ENCODE data around the gene CYGB. TPM values are rescaled to one million over a fixed set of nuclear protein-coding genes. Genes with fewer than 3 reads are reported as not detected.

Gene CYGB
- total and polyA plus RNA-seq, 2 of the 13 experiments (the other 11 are each of a cell fraction or from before 2014, with no cell fraction given) = 18.9 to 27.1 TPM

DNA sequence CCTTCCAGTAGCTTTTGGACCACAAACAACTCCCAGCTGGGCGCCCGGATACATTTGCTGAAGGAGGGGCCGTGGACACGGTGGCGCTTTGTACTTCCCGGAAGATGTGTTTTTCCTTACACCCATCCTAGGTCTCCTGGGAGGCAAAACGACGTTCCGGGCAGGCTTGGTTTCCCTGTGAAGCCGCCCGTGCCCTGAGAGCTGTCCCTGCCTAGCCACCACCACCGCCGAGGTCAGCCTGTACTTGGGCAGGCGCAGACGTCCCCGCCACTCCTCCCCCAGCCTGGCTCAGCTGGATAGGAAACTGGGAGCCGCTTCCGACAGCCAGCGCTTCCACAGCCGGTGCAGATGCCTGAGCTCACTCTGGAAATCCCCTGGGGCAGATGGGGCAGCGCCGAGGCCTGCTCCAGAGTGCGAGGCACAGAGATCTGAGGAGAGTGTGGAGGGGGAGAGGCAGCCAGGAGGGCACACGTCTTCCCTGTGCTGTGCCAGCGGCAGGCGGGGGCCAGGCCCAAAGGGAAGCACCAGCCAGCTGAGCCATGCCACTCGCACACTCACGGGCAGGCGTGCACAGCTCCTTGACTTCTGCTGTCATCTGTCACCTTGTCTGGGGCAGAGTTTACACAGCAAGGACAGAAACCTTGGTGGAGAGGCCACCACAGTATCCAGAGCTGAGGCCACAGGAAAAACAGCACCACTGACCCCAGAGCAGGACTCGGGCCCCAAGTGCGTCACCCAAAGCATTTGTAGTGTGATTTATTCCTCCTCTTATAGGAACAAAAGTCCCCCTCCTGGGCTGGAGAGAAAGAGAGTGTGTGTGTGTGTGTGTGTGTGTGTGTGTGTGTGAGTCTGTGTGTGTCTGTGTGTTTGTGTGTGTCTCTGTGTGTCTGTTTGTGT is 39.3 kb downstream of the CYGB start (continued):
- TF ChIP-seq NR2F6 (IDR thresholded peaks at IDR 0.05) = no peak; the same call in 1 of the 2 replicates
- TF ChIP-seq NR2F6 (CRISPR knock-in tag; IDR thresholded peaks at IDR 0.05) = no peak; the same call in 1 of the 2 replicates
- TF ChIP-seq ZBTB3 (CRISPR knock-in tag; IDR thresholded peaks at IDR 0.05; ENCODE audit: borderline replicate concordance, low read depth) = peak; percentile 46; the same call in 1 of the 2 replicates
- TF ChIP-seq POLR2G (IDR thresholded peaks at IDR 0.05; ENCODE audit: low read depth, low read length) = peak; percentile 58
- TF ChIP-seq ZNF383 (CRISPR knock-in tag; IDR thresholded peaks at IDR 0.05; ENCODE audit: borderline replicate concordance) = peak; percentile 92; the same call in 1 of the 2 replicates
- TF ChIP-seq HNRNPK (IDR thresholded peaks at IDR 0.05; ENCODE audit: low read depth, low read length, poor library complexity, severe bottlenecking) = peak; percentile 23
- TF ChIP-seq RFX1 (IDR thresholded peaks at IDR 0.05) = no peak
- no peak for TF ChIP-seq ZNF496 (CRISPR knock-in tag; IDR thresholded peaks at IDR 0.05; ENCODE audit: insufficient replicate concordance)
- TF ChIP-seq ZNF264 (CRISPR knock-in tag; IDR thresholded peaks at IDR 0.05) = no peak
- TF ChIP-seq, protein P1, sequence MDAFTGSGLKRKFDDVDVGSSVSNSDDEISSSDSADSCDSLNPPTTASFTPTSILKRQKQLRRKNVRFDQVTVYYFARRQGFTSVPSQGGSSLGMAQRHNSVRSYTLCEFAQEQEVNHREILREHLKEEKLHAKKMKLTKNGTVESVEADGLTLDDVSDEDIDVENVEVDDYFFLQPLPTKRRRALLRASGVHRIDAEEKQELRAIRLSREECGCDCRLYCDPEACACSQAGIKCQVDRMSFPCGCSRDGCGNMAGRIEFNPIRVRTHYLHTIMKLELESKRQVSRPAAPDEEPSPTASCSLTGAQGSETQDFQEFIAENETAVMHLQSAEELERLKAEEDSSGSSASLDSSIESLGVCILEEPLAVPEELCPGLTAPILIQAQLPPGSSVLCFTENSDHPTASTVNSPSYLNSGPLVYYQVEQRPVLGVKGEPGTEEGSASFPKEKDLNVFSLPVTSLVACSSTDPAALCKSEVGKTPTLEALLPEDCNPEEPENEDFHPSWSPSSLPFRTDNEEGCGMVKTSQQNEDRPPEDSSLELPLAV (CRISPR knock-in tag; conservative IDR thresholded peaks at IDR 0.05; ENCODE audit: low read depth) = no peak
- TF ChIP-seq GTF3A (CRISPR knock-in tag; conservative IDR thresholded peaks at IDR 0.05) = 0 out of 2 replicates have a peak, but pooled peaks have one; percentile 70
- no peak; the same call in 1 of the 2 replicates for TF ChIP-seq ZSCAN31 (CRISPR knock-in tag; IDR thresholded peaks at IDR 0.05; ENCODE audit: low read depth)
- peak; percentile 81; the same call in 1 of the 2 replicates for TF ChIP-seq BRD4 (CRISPR knock-in tag; IDR thresholded peaks at IDR 0.05)
- TF ChIP-seq ZNF614 (CRISPR knock-in tag; IDR thresholded peaks at IDR 0.05; ENCODE audit: borderline replicate concordance) = peak; percentile 58; the same call in 1 of the 2 replicates
- TF ChIP-seq HDAC1 (CRISPR knock-in tag; IDR thresholded peaks at IDR 0.05) = peak; percentile 91
- TF ChIP-seq CBX5 (CRISPR knock-in tag; IDR thresholded peaks at IDR 0.05; ENCODE audit: borderline replicate concordance) = peak; percentile 42; the same call in 1 of the 2 replicates
- TF ChIP-seq, protein P2, sequence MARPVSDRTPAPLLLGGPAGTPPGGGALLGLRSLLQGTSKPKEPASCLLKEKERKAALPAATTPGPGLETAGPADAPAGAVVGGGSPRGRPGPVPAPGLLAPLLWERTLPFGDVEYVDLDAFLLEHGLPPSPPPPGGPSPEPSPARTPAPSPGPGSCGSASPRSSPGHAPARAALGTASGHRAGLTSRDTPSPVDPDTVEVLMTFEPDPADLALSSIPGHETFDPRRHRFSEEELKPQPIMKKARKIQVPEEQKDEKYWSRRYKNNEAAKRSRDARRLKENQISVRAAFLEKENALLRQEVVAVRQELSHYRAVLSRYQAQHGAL (CRISPR knock-in tag; IDR thresholded peaks at IDR 0.05; ENCODE audit: not compliant biosample characterization) = no peak
- TF ChIP-seq, protein P3, sequence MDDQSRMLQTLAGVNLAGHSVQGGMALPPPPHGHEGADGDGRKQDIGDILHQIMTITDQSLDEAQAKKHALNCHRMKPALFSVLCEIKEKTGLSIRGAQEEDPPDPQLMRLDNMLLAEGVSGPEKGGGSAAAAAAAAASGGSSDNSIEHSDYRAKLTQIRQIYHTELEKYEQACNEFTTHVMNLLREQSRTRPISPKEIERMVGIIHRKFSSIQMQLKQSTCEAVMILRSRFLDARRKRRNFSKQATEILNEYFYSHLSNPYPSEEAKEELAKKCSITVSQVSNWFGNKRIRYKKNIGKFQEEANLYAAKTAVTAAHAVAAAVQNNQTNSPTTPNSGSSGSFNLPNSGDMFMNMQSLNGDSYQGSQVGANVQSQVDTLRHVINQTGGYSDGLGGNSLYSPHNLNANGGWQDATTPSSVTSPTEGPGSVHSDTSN (CRISPR knock-in tag; IDR thresholded peaks at IDR 0.05; ENCODE audit: borderline replicate concordance) = no peak
- TF ChIP-seq GFI1 (CRISPR knock-in tag; IDR thresholded peaks at IDR 0.05; ENCODE audit: borderline replicate concordance) = no peak
- no peak for TF ChIP-seq ZNF460 (CRISPR knock-in tag; IDR thresholded peaks at IDR 0.05; ENCODE audit: borderline replicate concordance)
- TF ChIP-seq ZNF607 (CRISPR knock-in tag; IDR thresholded peaks at IDR 0.05; ENCODE audit: borderline replicate concordance) = peak; percentile 57; the same call in 1 of the 2 replicates
- TF ChIP-seq CEBPB (IDR thresholded peaks at IDR 0.05; ENCODE audit: borderline replicate concordance, low read depth, low read length) = no peak
- TF ChIP-seq ASH2L (IDR thresholded peaks at IDR 0.05; ENCODE audit: insufficient read length, low read depth, low read length) = no peak
- TF ChIP-seq ESRRA (CRISPR knock-in tag; IDR thresholded peaks at IDR 0.05; ENCODE audit: low read depth) = peak; percentile 94
